H54 (cell line): ENCODE data around the gene KIF2C.
"Not testable (repeated sequence)": the region's sequence is repeated elsewhere in the genome, so short reads cannot be mapped to it uniquely, and the experiment has no call there.

Source experiments
- DNase-seq: peaks from one replicate; pipeline ENCODE4 v3.0.0; 2011; ENCODE audit warnings: low spot score, mixed read lengths; ENCODE audit not compliant: insufficient read length
- FAIRE-seq: peaks from 3 replicates; lab custom pipeline; 2011; peaks lifted over from hg19 to GRCh38; lab: Jason Lieb, UNC
- POLR2A ChIP-seq: IDR thresholded peaks from 2 replicates; pipeline ENCODE4 v1.6.1; 2011; ENCODE audit warnings: low read depth, mild to moderate bottlenecking, low read length

Gene KIF2C

GRCh38 chr1:44739307-44740178 is at the start of gene KIF2C:
Gene KIF2C (plus strand): TSS chr1:44739837. CDS start chr1:44739933, 96 bp downstream.
- peak; percentile 87 for FAIRE-seq
- peak; percentile 63 for TF ChIP-seq POLR2A
- DNase-seq: peak; percentile 93

- TF ChIP-seq POLR2A: no peak
- DNase-seq (no peak), FAIRE-seq (no peak)
Observed at GRCh38 chr1:44693159-44693558, 46.5 kb upstream of the KIF2C start.

- no peak for FAIRE-seq
- no peak for TF ChIP-seq POLR2A
- DNase-seq: no peak
Observed at GRCh38 chr1:44693900-44694299, 45.7 kb upstream of the KIF2C start.

- no peak for DNase-seq
- TF ChIP-seq POLR2A: no peak
- no peak for FAIRE-seq
Observed at GRCh38 chr1:44694863-44695478, 44.7 kb upstream of the KIF2C start.

GRCh38 chr1:44695671-44696070 is 44.0 kb upstream of the KIF2C start:
- FAIRE-seq (no peak), DNase-seq (no peak)
- no peak for TF ChIP-seq POLR2A

- no peak for TF ChIP-seq POLR2A
- DNase-seq: no peak
- FAIRE-seq: no peak
Observed at GRCh38 chr1:44696101-44696500, 43.5 kb upstream of the KIF2C start.

- FAIRE-seq (no peak), DNase-seq (no peak)
- no peak for TF ChIP-seq POLR2A
Observed at GRCh38 chr1:44696789-44697345, 42.8 kb upstream of the KIF2C start.

- DNase-seq (no peak), FAIRE-seq (no peak)
- TF ChIP-seq POLR2A: no peak
Observed at GRCh38 chr1:44698138-44698537, 41.5 kb upstream of the KIF2C start.

GRCh38 chr1:44699375-44699774 is 40.3 kb upstream of the KIF2C start:
- FAIRE-seq, DNase-seq: not testable (repeated sequence)

GRCh38 chr1:44700573-44700972 is 39.1 kb upstream of the KIF2C start:
- FAIRE-seq (no peak), DNase-seq (no peak)
- no peak for TF ChIP-seq POLR2A

GRCh38 chr1:44701141-44701573 is 38.5 kb upstream of the KIF2C start:
- DNase-seq (no peak), FAIRE-seq (no peak)
- no peak for TF ChIP-seq POLR2A

GRCh38 chr1:44705470-44705869 is 34.2 kb upstream of the KIF2C start:
- DNase-seq: no peak
- FAIRE-seq: no peak
- no peak for TF ChIP-seq POLR2A

- DNase-seq (no peak), FAIRE-seq (no peak)
- TF ChIP-seq POLR2A: no peak
Observed at GRCh38 chr1:44705938-44706337, 33.7 kb upstream of the KIF2C start.
